Mononuclear cell (primary cell): Measurements from ENCODE around the gene FSCN2. TPM values are rescaled to one million over a fixed set of nuclear protein-coding genes. Genes with fewer than 3 reads are reported as not detected.

ENCODE experiments used
- H3K27me3 ChIP-seq: 2 replicates; pipeline ENCODE4 v1.6.0; 2011; ENCODE audit warnings: low read length, control low read depth; ENCODE audit not compliant: insufficient read depth
- H3K4me1 ChIP-seq: 2 replicates; pipeline ENCODE4 v1.5.1; 2011; ENCODE audit warnings: mild to moderate bottlenecking, low read length, control low read depth; ENCODE audit not compliant: insufficient read depth
- H3K4me3 ChIP-seq: 2 replicates; pipeline ENCODE4 v1.5.1; 2011; ENCODE audit warnings: mild to moderate bottlenecking, low read length, moderate library complexity
- H3K9me3 ChIP-seq: 2 replicates; pipeline ENCODE4 v1.5.1; 2011; ENCODE audit warnings: low read depth, mild to moderate bottlenecking, control low read depth, low read length
- total RNA-seq: library from RNA; depleted of rRNA; stranded (reverse); fragments of >200 nt; gene quantifications from one replicate; pipeline ENCODE4 v1.2.3, GENCODE V29; 2012

The FSCN2 gene
- total RNA-seq, 1 donor, result 0.52 TPM

GRCh38 chr17:81487487-81488275 is 40.5 kb upstream of the FSCN2 start:
- peaks cover 5% of the 10 kb centered on the region for H3K27me3 ChIP-seq
- peak overlapping the region; percentile 39 for H3K4me3 ChIP-seq
- peaks cover 43% of the 10 kb centered on the region for H3K4me1 ChIP-seq
- H3K9me3 ChIP-seq, result no peaks in the 10 kb centered on the region

GRCh38 chr17:81488276-81488860 is 39.8 kb upstream of the FSCN2 start:
- peaks cover 5% of the 10 kb centered on the region for H3K27me3 ChIP-seq
- H3K4me1 ChIP-seq, result peaks cover 36% of the 10 kb centered on the region
- peak overlapping the region; percentile 39 for H3K4me3 ChIP-seq
- H3K9me3 ChIP-seq, result no peaks in the 10 kb centered on the region

GRCh38 chr17:81489012-81489997 is 38.9 kb upstream of the FSCN2 start:
- H3K4me3 ChIP-seq, result no peak overlapping the region
- H3K9me3 ChIP-seq, result no peaks in the 10 kb centered on the region
- H3K4me1 ChIP-seq, result peaks cover 26% of the 10 kb centered on the region
- no peaks in the 10 kb centered on the region for H3K27me3 ChIP-seq

GRCh38 chr17:81489998-81490992 is 37.9 kb upstream of the FSCN2 start:
- Histone ChIP-seq H3K27me3 (no peaks in the 10 kb centered on the region), H3K9me3 (no peaks in the 10 kb centered on the region), H3K4me3 (no peak overlapping the region), H3K4me1 (peaks cover 20% of the 10 kb centered on the region)

- H3K27me3 ChIP-seq, result no peaks in the 10 kb centered on the region
- H3K4me1 ChIP-seq, result peaks cover 20% of the 10 kb centered on the region
- H3K4me3 ChIP-seq, result no peak overlapping the region
- H3K9me3 ChIP-seq, result no peaks in the 10 kb centered on the region
These were observed 37.0 kb upstream of the FSCN2 start for GRCh38 chr17:81491181-81491581.

GRCh38 chr17:81491761-81492160 is 36.4 kb upstream of the FSCN2 start:
- H3K4me1 ChIP-seq, result peaks cover 14% of the 10 kb centered on the region

GRCh38 chr17:81492202-81492601 is 36.0 kb upstream of the FSCN2 start:
- H3K27me3 ChIP-seq, result no peaks in the 10 kb centered on the region
- peaks cover 12% of the 10 kb centered on the region for H3K4me1 ChIP-seq
- H3K9me3 ChIP-seq, result no peaks in the 10 kb centered on the region
- H3K4me3 ChIP-seq, result no peak overlapping the region

More at GRCh38 chr17:81491761-81492160, 36.4 kb upstream of the FSCN2 start:
- Histone ChIP-seq H3K4me3 (no peak overlapping the region), H3K9me3 (no peaks in the 10 kb centered on the region), H3K27me3 (no peaks in the 10 kb centered on the region)

- H3K4me3 ChIP-seq, result no peak overlapping the region
- H3K9me3 ChIP-seq, result no peaks in the 10 kb centered on the region
- H3K4me1 ChIP-seq, result peaks cover 7% of the 10 kb centered on the region
- H3K27me3 ChIP-seq, result no peaks in the 10 kb centered on the region
These were observed 35.5 kb upstream of the FSCN2 start for GRCh38 chr17:81492706-81493105.

- no peaks in the 10 kb centered on the region for H3K27me3 ChIP-seq
- H3K4me3 ChIP-seq, result no peak overlapping the region
- no peaks in the 10 kb centered on the region for H3K9me3 ChIP-seq
- H3K4me1 ChIP-seq, result peaks cover 3% of the 10 kb centered on the region
These were observed 34.8 kb upstream of the FSCN2 start for GRCh38 chr17:81493198-81494038.

GRCh38 chr17:81494626-81495377 is 33.4 kb upstream of the FSCN2 start:
- no peaks in the 10 kb centered on the region for H3K27me3 ChIP-seq
- no peaks in the 10 kb centered on the region for H3K4me1 ChIP-seq
- no peaks in the 10 kb centered on the region for H3K9me3 ChIP-seq

GRCh38 chr17:81498953-81499600 is 29.1 kb upstream of the FSCN2 start:
- no peak overlapping the region for H3K4me3 ChIP-seq
- H3K9me3 ChIP-seq, result no peaks in the 10 kb centered on the region
- H3K27me3 ChIP-seq, result no peaks in the 10 kb centered on the region
- no peaks in the 10 kb centered on the region for H3K4me1 ChIP-seq

More at GRCh38 chr17:81494626-81495377, 33.4 kb upstream of the FSCN2 start:
- H3K4me3 ChIP-seq, result no peak overlapping the region

- no peaks in the 10 kb centered on the region for H3K4me1 ChIP-seq
- no peaks in the 10 kb centered on the region for H3K27me3 ChIP-seq
- H3K4me3 ChIP-seq, result no peak overlapping the region
- H3K9me3 ChIP-seq, result no peaks in the 10 kb centered on the region
These were observed 28.6 kb upstream of the FSCN2 start for GRCh38 chr17:81499601-81499970.
